GM18868 (cell line): ENCODE data around the gene SPATA20.

Source experiments
- ATAC-seq: cut with Tn5 transposase; IDR thresholded peaks from one replicate; pipeline ENCODE4 v1.9.1; 2021; ENCODE audit warnings: mild to moderate bottlenecking, moderate library complexity; ENCODE audit not compliant: unreplicated experiment

The SPATA20 gene

DNA sequence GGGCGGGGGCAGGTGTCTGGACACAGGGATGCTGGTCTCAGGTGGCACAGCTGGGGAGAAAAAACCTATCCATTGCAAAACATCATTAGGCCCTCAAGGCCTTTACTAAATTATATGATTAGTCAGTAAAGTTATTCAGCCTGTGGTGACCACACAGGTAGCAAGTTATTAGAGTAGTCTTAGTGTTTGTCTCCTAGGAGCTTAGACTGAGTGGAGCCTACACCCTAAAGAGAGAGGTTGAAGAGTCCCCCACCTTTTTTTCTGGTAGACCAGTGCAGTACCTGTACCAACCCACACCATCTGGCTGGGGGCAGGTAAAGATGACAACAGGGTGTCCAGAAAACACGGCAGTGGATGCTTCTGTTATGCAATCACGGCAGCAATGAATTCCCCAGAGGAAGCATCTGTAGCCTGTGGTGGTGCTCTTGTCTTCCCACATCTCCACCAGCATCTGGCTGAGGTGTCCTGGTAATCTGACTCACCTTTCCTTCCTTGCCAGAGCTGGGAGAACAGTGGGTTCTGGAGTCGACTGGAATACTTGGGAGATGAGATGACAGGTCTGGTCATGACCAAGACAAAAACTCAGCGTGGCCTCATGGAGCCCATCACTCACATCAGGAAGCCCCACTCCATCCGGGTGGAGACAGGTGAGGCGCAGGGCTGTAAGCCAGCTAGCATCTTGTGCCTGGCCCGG is 27.7 kb upstream of the SPATA20 start:
- ATAC-seq = no peak

DNA sequence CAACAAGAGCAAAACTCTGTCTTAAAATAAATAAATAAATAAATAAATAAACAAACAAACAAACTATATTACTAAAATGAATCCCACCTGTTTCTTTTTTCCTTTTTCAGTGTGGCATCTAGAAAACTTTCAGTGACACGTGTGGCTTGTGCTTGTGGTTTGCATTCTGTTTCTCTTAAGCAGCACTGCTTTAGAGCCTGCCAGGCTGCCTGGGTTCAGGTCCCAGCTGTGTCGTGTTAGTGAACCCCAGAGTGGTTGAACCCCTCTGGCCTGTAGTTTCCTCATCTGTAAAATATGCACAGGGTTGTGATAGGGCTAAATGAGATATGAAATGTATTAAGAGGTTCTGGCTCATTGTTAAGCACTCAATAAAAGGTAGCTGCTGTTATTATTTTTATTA is 26.5 kb upstream of the SPATA20 start:
- ATAC-seq = no peak

DNA sequence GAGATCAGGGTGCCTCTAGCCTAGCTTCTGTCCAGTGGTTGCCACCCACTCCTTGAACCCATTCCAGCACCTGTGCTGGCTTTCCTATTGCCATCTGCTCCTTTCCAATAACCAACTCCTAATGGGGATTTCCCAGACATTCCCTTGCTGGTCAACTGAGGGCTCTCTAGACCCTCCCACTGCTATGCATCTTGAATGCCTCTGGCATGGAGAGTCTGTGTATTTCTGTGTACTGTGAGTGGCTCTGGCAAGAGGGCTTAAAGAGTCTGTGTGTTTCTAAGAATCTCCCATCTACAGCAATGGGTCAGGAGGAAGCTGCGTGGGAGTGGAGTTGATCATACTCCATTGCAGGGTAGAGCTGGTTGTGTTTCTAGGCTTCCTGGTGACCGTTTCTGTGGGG is 25.5 kb upstream of the SPATA20 start:
- no peak for ATAC-seq

- no peak for ATAC-seq
Observed at GRCh38 chr17:50522766-50523165, 24.2 kb upstream of the SPATA20 start.

- ATAC-seq = no peak
Observed at GRCh38 chr17:50523208-50523607, 23.8 kb upstream of the SPATA20 start.

DNA sequence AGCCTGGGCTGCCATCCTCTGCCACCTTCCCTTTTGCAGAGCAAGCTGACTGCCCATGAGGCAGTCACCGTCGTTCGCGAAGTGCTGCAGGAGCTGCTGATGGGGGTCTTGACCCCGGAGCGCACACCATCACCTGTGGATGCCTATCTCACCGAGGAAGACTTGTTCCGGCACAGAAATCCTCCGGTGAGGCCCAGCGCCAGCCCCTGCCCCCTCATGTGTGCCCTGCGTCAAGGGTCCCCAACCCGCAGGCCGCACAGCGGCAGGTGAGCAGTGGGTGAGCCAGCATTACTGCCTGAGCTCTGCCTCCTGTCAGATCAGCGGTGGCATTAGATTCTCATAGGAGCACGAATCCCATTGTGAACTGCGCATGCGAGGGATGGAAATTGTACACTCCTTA is 22.1 kb upstream of the SPATA20 start:
- no peak for ATAC-seq

GRCh38 chr17:50527155-50527762 is 19.7 kb upstream of the SPATA20 start:
- ATAC-seq = no peak

DNA sequence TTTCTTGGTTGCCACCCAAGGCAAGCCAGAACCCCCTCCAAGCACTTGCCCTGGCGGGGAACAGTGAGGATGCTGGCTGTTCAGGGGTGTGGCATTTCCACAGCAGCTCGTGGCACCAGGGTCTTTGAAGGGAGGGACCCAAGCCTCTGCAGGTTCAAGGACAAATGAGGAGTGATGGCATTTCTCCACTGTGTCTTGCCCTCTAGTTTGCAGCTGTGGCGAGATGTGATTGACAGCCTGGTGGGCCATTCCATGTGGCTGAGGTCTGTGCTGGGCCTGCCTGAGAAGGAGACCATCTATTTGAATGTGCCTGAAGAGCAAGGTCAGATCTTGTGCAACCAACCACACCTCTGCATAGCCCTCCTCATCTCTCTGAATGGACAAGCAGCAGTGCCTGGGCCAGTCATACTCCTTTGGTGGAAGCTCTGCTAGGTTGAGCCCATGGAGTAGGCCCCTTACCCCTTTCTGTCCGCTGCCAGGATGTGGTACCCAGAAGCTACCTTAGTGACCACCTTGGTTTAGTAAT is 19.0 kb upstream of the SPATA20 start:
- ATAC-seq = no peak

DNA sequence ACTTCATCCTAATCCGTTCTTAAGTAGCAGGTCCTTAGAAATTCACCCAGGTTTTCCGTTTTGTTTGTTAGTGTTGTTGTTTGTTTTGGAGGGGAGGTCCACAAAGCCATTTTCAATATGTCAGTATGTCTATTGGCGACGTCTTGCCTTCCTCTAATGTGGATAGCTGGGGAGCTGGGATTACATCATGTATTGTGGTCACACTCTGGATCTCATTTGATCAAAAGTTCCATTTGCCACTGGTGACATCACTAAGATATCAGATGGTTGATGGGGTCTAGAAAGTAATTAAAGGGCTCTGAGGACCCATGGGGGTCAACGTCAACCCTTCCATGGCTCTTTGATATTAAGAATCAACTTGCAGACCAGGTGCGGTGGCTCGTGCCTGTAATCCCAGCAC is 17.1 kb upstream of the SPATA20 start:
- no peak for ATAC-seq

DNA sequence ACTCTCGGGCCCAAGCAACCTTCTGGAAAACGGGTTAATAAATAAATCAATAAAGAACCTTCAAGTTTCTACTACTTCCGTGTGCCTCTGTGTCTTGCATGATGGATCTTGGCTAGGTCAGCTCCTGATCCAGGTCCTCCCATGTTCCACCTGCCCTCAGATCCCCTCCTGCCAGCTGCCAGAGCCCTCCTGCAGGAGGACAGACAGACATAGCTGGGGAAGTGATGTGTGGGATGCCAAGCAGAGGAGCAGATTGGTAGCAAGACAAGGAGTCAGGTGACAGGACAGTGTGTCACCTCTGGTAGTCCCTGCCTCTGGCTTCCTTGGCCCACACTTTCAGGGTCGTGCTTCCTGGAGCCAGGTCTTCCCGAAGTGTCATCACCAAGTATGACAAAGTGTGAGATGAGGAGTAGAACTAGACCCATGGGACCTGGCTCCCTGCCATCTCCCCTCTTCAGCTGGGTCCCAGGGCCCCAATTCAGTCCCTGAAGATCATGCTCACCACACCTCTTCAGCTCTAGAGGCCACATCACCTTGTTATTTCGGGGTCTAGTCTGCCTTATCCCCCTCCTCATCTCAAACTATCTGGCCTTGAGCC is 15.4 kb upstream of the SPATA20 start:
- no peak for ATAC-seq

- no peak for ATAC-seq
Observed at GRCh38 chr17:50532452-50533024, 14.4 kb upstream of the SPATA20 start, which contains the start of gene EPN3. Gene EPN3, plus strand, starts transcription at chr17:50532735. Its CDS starts 3,822 bp downstream, at chr17:50536557.

- ATAC-seq = no peak
Observed at GRCh38 chr17:50533185-50533584, 13.8 kb upstream of the SPATA20 start.

DNA sequence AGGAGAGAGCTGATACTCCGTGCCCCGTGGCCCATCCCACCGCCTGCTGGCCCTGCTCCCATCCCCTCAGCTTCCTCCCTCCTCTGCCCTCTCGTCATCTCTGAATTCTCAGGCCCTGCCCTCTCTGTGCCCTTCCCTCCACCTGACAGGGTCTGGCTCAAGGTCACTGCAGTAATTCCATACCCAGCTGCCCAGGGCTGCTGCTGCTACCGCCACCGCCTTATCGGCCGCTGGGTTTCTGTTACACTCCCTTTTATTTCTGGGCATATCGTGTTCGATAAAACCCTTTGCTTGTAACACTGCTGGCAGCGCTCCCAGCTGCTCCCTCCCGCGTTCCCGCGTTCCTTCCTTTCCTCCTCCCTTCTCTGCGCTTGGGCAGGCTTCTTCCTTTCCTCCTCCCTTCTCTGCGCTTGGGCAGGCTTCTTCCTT is 13.2 kb upstream of the SPATA20 start:
- no peak for ATAC-seq

- ATAC-seq = no peak
Observed at GRCh38 chr17:50534222-50534978, 12.6 kb upstream of the SPATA20 start.

- no peak for ATAC-seq
Observed at GRCh38 chr17:50534979-50535326, 12.0 kb upstream of the SPATA20 start.

GRCh38 chr17:50535407-50535806 is 11.6 kb upstream of the SPATA20 start:
- no peak for ATAC-seq

DNA sequence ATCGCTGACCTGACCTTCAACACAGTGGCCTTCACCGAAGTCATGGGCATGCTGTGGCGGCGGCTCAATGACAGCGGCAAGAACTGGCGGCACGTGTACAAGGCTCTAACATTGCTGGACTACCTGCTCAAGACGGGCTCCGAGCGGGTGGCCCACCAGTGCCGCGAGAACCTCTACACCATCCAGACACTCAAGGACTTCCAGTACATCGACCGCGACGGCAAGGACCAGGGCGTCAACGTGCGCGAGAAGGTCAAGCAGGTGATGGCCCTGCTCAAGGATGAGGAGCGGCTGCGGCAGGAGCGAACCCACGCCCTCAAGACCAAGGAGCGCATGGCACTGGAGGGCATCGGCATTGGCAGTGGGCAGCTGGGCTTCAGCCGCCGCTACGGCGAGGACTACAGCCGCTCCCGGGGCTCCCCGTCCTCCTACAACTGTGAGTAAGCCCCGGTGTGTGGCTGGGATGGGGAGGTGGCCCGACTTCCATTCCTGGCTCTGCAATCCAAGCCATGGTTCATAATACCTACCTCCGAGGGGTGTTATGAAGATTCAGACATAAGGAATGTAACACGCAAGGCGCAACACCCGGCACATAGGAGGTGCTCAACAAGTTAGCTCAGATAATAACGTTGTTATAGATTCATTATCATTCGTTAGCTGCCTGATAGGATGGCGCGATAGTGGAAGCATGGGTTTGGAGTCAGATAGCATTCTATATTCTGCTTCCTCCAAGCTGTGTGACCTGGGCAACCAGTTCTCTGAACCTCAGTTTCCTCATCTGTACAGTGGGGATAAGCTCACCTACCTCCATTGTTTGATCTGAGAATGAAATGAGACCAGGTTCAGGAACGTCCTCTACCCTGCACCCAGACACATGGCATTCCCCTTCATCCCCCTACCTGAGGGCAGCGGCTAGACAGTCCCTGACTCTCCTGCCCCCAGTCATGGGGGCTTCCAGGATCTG is 10.0 kb upstream of the SPATA20 start:
- no peak for ATAC-seq

- no peak for ATAC-seq
Observed at GRCh38 chr17:50537721-50538548, 9.0 kb upstream of the SPATA20 start.
